ENCODE data around the gene PLAC1. TPM values are rescaled to one million over a fixed set of nuclear protein-coding genes. Genes with fewer than 3 reads are reported as not detected.

Gene PLAC1
- total RNA-seq, 1 experiment from 2014 or later = 0.34 TPM

DNA sequence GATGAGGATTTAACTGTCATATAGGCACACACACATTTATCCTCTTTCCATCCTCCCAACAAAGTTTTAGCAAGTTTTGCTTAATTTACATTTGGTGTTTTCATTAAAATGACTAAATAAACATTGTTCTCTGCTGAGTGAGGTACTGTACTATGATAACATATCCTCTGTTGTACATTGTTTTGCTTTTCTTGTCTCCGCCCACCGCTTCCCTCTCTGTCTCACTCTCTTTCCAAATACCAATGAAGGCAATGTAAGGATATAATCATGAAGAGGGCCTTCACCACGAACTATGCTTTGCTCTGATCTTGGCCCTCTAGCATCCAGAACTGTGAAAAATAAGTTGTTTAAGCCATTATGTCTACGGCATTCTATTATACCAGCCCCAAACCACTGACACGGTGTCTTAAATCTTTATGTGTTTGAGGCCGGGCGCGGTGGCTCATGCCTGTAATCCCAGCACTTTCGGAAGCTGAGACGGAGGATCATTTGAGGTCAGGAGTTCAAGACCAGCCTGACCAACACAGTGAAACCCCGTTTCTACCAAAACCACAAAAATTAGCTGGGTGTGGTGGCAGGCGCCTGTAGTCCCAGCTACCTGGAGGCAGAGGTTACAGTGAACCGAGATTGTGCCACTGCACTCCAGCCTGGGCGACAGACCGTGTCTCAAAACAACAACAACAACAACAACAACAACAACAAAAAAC, 133.0 kb downstream of the PLAC1 start:
- H3K4me2 ChIP-seq (ENCODE audit: low read length) = peak overlapping the region; percentile 58
- RAD21 ChIA-PET (ENCODE audit: low non-redundant PET in 1 of 2, low total read pairs in 2 of 2, uncharacterized antibody in 2 of 2, unreplicated experiment in 2 of 2) = no interaction called here
- POLR2A ChIA-PET = no interaction called here
- ATAC-seq (peak; percentile 78), DNase-seq (ENCODE audit: low read depth, low spot score) (peak; percentile 21)
- peak overlapping the region; percentile 16; the same call in 1 of the 2 replicates for H3K9ac ChIP-seq (ENCODE audit: low read length)
- no peaks in the 10 kb centered on the region for H3K36me3 ChIP-seq (ENCODE audit: control insufficient read depth in 1 of 2, insufficient read depth in 2 of 2, low read length in 2 of 2)
- 0 out of 4 replicates have a peak overlapping the region, but pooled peaks of 1 of the 2 experiments have one; percentile 13 for H3K4me3 ChIP-seq (replicated peaks in 1 of 2; ENCODE audit: low read depth in 1 of 2, low read length in 2 of 2)
- no peak overlapping the region for H3K27ac ChIP-seq (ENCODE audit: low read depth, low read length)
- intact Hi-C loops (cut with micrococcal nuclease) = no loop called here
- H3K9me2 ChIP-seq (ENCODE audit: insufficient read depth) = no peaks in the 10 kb centered on the region
- BruUV-seq (replicated peaks) = no TSS peak
- H4K20me1 ChIP-seq (ENCODE audit: insufficient read depth) = no peaks in the 10 kb centered on the region
- H3K79me2 ChIP-seq (ENCODE audit: insufficient read depth, low read length) = no peaks in the 10 kb centered on the region
- H2AFZ ChIP-seq (ENCODE audit: low read depth, low read length, poor library complexity, severe bottlenecking) = no peak overlapping the region
- H3K9me3 ChIP-seq (ENCODE audit: control insufficient read depth in 1 of 2, insufficient read depth in 1 of 2, low read depth in 1 of 2, low read length in 2 of 2) = no peaks in the 10 kb centered on the region
- CTCF ChIA-PET = no interaction called here
- peaks cover 11 to 23% of the 10 kb centered on the region in 2 experiments for H3K4me1 ChIP-seq (ENCODE audit: control insufficient read depth in 1 of 2, insufficient read depth in 2 of 2, low read length in 2 of 2)
- no peaks in the 10 kb centered on the region for H3K27me3 ChIP-seq (ENCODE audit: insufficient read depth, low read length)
- TF ChIP-seq SIN3A (IDR thresholded peaks at IDR 0.05; ENCODE audit: low read depth) (no peak), ZNF274 (IDR thresholded peaks at IDR 0.05; ENCODE audit: low read depth, low read length) (no peak), SP1 (IDR thresholded peaks at IDR 0.05; ENCODE audit: low read depth) (no peak), EZH2phosphoT487 (IDR thresholded peaks at IDR 0.05; ENCODE audit: borderline replicate concordance) (no peak)
- TF ChIP-seq, protein P1, sequence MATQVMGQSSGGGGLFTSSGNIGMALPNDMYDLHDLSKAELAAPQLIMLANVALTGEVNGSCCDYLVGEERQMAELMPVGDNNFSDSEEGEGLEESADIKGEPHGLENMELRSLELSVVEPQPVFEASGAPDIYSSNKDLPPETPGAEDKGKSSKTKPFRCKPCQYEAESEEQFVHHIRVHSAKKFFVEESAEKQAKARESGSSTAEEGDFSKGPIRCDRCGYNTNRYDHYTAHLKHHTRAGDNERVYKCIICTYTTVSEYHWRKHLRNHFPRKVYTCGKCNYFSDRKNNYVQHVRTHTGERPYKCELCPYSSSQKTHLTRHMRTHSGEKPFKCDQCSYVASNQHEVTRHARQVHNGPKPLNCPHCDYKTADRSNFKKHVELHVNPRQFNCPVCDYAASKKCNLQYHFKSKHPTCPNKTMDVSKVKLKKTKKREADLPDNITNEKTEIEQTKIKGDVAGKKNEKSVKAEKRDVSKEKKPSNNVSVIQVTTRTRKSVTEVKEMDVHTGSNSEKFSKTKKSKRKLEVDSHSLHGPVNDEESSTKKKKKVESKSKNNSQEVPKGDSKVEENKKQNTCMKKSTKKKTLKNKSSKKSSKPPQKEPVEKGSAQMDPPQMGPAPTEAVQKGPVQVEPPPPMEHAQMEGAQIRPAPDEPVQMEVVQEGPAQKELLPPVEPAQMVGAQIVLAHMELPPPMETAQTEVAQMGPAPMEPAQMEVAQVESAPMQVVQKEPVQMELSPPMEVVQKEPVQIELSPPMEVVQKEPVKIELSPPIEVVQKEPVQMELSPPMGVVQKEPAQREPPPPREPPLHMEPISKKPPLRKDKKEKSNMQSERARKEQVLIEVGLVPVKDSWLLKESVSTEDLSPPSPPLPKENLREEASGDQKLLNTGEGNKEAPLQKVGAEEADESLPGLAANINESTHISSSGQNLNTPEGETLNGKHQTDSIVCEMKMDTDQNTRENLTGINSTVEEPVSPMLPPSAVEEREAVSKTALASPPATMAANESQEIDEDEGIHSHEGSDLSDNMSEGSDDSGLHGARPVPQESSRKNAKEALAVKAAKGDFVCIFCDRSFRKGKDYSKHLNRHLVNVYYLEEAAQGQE (IDR thresholded peaks at IDR 0.05; ENCODE audit: low read depth) = no peak
- TF ChIP-seq, protein P2, sequence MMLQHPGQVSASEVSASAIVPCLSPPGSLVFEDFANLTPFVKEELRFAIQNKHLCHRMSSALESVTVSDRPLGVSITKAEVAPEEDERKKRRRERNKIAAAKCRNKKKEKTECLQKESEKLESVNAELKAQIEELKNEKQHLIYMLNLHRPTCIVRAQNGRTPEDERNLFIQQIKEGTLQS (IDR thresholded peaks at IDR 0.05) = no peak
